Mucosa of stomach (tissue), 1 donor: ENCODE data around the gene MLXIPL.
"Not testable (repeated sequence)": the region's sequence is repeated elsewhere in the genome, so short reads cannot be mapped to it uniquely, and the experiment has no call there.

ENCODE experiments used
- H3K27me3 ChIP-seq: one replicate; pipeline ENCODE4 v1.7.0; 2013; ENCODE audit warnings: mild to moderate bottlenecking, low read length; ENCODE audit not compliant: control insufficient read depth, insufficient read depth
- H3K36me3 ChIP-seq: one replicate; pipeline ENCODE4 v1.7.0; 2013; ENCODE audit warnings: low read length; ENCODE audit not compliant: control insufficient read depth, insufficient read depth
- H3K4me1 ChIP-seq: one replicate; pipeline ENCODE4 v1.7.0; 2013; ENCODE audit warnings: mild to moderate bottlenecking, low read length; ENCODE audit not compliant: control insufficient read depth, insufficient read depth
- H3K4me3 ChIP-seq: one replicate; pipeline ENCODE4 v1.7.0; 2013; ENCODE audit warnings: low read length
- H3K9ac ChIP-seq: one replicate; pipeline ENCODE4 v1.7.0; 2013; ENCODE audit warnings: mild to moderate bottlenecking, low read length, moderate library complexity
- H3K9me3 ChIP-seq: one replicate; pipeline ENCODE4 v1.7.0; 2013; ENCODE audit warnings: mild to moderate bottlenecking, low read length, moderate library complexity; ENCODE audit not compliant: control insufficient read depth
- donor health status: Pancreatic carcinoma.

The MLXIPL gene

DNA sequence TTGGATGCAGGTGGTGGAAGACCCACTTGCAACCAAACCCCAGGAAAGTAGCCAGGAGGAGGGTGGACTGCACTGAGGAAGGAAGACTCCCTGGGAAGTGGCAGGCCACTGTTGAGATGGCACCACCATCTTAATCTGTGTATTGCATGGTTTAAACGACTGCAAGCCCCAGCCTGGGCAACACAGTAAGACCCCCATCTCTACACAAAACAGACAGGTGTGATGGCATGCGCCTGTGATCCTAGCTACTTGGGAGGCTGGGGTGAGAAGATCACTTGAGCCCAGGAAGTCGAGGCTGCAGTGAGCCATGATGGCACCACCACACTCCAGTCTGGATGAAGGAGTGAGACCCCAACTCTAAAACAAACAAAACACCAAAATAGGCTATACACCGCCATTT lies 57.2 kb downstream of the MLXIPL start:
- Histone ChIP-seq H3K27me3 (no peaks in the 10 kb centered on the region), H3K36me3 (peaks cover 5% of the 10 kb centered on the region), H3K4me3 (no peak overlapping the region), H3K9me3 (no peaks in the 10 kb centered on the region), H3K9ac (no peak overlapping the region), H3K4me1 (peaks cover 8% of the 10 kb centered on the region)

DNA sequence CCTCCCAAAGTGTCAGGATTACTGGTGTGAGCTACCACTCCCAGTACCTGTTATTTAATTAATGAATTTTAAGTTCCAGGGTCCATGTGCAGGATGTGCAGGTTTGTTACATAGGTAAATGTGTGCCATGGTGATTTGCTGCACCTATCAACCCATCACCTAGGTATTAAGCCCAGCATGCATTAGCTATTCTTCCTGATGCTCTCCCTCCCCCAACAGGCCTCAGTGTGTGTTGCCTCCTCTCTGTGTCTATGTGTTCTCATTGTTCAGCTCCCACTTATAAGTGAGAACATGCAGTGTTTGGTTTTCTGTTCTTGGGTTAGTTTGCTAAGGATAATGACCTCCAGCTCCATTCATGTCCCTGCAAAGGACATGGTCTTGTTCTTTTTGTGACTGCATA lies 57.9 kb downstream of the MLXIPL start:
- H3K9ac ChIP-seq = peak overlapping the region; percentile 40
- H3K36me3 ChIP-seq, H3K4me3 ChIP-seq, H3K27me3 ChIP-seq, H3K4me1 ChIP-seq, H3K9me3 ChIP-seq: not testable (repeated sequence)

DNA sequence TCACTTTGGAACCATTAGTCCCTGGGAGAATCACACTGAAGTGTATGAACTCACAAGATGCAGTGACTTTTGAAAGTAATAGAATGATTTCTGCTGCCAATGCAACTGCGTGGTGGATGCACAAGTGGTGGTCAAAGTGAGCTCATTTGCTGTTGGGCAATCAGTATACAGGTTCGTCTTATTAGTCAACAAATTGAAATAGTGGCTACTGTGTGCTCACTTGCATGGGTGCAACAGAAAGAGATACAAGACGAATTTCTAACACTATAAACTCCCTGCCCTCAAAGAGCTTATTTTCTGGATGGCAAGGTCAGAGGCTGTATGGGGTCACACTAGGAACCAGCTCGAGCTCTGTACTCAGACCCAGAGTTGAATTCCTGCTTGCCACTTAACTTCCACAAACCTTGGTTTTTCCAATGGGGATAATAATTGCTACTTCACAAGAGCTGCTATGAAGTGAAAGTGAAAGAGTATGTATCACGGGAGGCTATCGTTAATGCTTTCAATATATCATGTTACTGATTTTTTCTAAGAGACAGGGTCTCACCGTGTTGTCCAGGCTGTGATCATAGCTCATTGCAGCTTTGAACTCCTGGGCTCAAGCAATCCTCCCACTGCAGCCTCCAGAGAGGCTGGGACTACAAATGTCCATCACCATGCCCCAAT lies 58.5 kb downstream of the MLXIPL start:
- Histone ChIP-seq H3K4me3 (peak overlapping the region; percentile 22), H3K27me3 (no peaks in the 10 kb centered on the region), H3K9ac (peak overlapping the region; percentile 40), H3K36me3 (peaks cover 2% of the 10 kb centered on the region), H3K9me3 (no peaks in the 10 kb centered on the region), H3K4me1 (peaks cover 8% of the 10 kb centered on the region)

DNA sequence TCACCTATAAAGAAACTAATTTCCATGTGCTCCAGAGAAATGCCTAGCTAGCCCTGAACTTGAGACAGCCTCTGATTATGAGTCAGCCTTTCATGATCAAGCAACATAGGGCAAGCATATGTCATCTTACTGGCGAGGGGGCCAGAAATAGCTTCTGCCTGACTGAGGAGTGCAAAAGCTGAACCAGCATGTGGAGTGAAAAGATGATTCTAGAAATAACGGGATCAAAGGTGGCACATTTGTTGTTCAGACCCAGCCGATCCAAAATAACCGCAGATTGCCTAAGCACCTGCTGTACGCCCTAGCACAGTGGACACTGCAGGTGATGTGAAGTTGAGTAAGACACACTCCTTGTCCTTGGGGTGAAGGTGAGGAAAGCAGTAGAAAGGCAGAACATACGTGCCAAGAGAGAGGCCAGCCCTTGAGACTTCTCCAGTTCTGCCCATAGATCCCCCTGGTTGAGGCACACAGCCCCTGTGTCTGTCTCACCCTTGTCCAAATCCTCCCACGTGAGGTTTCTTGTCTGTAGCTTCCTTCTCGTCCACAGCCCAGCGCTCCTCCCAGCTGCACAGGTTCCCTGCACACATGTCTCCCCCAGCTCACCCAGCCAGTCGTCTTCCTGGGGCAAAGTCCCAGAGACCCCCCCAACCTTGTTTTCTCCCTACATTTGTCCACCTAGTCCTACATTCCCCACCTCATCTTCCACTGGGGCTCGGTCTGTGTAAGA lies 64.0 kb downstream of the MLXIPL start:
- no peaks in the 10 kb centered on the region for H3K27me3 ChIP-seq
- H3K4me1 ChIP-seq = peaks cover 6% of the 10 kb centered on the region
- H3K4me3 ChIP-seq = no peak overlapping the region
- no peaks in the 10 kb centered on the region for H3K9me3 ChIP-seq
- no peak overlapping the region for H3K9ac ChIP-seq
- H3K36me3 ChIP-seq = no peaks in the 10 kb centered on the region

DNA sequence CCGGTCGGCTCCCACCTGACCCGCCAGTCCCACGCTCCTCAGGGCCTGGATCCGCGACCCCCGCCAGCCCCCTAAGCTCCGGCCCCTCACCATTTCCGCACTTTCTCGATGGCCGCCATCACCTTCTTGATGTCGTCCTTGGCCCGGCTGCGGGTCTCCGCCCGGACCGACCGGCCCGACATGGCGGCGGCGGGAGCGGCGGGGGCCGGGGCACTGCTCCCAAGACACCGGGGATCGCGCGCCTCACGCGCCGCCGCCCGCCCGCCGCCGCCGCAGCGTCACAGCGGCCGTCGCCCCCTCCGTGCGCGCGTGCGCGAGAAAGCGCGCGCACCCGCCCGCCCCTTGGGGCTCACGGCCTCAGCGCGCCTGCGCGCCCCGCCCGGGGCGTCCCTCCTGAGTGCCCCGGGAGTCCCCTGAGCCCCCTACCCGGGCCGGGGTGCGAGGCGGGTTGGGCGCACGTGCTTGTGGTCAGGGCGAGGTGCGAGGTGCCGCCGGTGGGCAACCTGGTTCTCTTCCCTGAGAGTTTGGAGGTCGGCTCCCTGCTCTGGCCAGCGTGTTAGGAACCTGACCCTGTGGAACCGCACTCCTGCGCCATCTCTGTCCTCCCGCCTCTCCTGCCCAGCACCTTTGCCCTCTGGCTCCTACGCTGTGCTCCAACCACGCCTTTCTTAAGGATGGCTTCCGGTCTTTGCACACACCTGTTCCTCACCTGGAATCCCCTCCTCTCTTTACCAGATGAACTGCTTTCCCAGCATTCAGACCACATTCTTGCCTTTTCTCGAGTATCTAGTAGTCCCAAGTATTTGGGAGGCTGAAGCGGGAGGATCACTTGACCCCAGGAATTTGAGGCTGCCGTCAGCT lies 66.7 kb downstream of the MLXIPL start, which contains the start of gene BCL7B:
Gene BCL7B, minus strand, starts transcription at position 294 of the 861 bp plus-strand sequence. Its CDS starts 112 bp downstream, at position 182.
- H3K36me3 ChIP-seq = no peaks in the 10 kb centered on the region

DNA sequence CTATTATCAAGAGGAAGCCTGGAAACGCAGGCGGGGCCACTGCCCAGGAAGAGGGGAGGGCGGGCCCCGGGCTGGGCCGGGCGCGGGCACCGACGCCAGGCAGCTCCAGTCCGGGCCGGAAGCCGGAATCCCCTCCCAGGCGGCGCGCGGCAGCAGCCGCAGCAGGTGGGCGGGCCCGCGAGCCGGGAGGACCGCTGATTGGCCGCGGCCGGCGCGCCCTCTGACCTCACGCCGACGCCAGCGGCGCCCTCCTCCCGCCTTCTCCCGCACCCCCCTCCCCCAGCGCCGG lies 67.3 kb downstream of the MLXIPL start:
- H3K9ac ChIP-seq = peak overlapping the region; percentile 91
- no peaks in the 10 kb centered on the region for H3K9me3 ChIP-seq
- peak overlapping the region; percentile 31 for H3K4me3 ChIP-seq
- H3K4me1 ChIP-seq = peaks cover 5% of the 10 kb centered on the region
- peaks cover 3% of the 10 kb centered on the region for H3K36me3 ChIP-seq
- H3K27me3 ChIP-seq = no peaks in the 10 kb centered on the region

More for the DNA sequence above, 66.7 kb downstream of the MLXIPL start, which contains the start of gene BCL7B:
- Histone ChIP-seq H3K27me3 (no peaks in the 10 kb centered on the region), H3K4me3 (peak within 1 kb of the TSS; percentile 44), H3K9me3 (no peaks in the 10 kb centered on the region), H3K4me1 (peaks cover 5% of the 10 kb centered on the region), H3K9ac (peak within 1 kb of the TSS; percentile 91)

DNA sequence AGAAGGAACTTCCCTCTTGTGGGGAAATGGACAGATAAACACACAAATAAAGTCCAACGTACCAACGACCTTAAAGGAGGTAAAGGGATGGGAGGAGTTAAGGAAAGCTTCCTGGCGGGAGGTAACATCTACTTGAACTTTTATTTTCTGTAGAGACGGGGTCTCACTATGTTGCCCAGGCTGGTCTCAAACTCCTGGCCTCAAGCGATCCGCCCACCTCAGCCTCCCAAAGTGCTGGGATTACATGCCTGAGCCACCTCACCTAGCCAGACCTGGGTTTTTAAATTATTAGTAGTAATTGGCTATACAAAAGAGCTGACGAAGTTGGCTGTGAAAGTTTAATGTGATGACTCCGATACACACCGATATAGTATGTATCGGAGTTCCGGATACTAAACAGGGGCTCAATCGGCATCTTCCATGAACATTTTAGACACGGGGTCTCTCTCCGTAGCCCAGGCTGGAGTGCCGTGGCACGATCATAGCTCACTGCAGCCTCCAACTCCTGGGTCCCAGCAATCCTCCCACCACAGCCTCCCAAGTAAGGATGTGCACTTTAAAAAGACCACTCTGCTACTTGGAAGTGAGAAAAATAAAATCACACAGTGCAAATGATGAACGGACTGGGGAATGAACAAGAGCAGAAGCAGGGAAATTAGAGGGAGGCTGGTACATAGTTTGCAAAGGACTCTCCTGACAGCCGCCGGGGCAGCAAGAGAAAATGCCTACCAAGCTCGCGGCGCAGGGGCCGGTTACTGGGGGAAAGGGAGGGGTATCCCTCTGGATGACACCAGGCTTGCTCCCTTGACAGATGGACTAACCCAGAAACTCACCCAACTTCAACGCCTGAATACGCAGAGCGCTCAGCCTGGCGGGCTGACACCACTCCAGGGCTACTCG lies 67.9 kb downstream of the MLXIPL start:
- peak overlapping the region; percentile 91 for H3K9ac ChIP-seq
- peak overlapping the region; percentile 31 for H3K4me3 ChIP-seq
- H3K36me3 ChIP-seq = peaks cover 4% of the 10 kb centered on the region
- H3K4me1 ChIP-seq = peaks cover 5% of the 10 kb centered on the region
- H3K27me3 ChIP-seq = no peaks in the 10 kb centered on the region
- no peaks in the 10 kb centered on the region for H3K9me3 ChIP-seq

DNA sequence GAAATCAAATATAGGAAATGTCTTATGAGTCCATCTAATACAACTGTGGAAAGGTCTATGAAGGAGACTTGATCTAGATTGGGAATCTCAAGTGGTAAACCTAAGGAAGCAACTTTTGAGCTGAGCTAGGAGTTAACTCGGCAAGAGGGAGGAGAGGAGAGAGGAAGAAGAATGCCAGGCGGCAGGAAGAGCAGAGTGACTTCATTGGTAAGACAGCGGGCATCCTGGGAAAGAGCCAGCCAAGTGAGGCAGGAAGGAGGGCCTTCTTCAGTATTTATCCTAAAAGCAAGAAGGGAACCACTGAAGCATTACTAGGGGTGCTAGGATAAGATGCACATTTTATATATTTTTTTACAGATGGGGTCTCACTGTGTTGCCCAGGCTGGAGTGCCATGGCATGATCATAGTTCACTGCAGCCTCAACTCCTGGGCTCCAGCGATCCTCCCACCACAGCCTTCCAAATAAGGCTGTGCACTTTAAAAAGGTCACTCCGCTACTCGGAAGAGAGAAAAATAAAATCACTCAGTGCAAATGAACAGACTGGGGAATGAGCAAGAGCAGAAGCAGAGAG lies 68.8 kb downstream of the MLXIPL start:
- Histone ChIP-seq H3K9ac (peak overlapping the region; percentile 91), H3K4me3 (no peak overlapping the region), H3K36me3 (peaks cover 4% of the 10 kb centered on the region), H3K9me3 (no peaks in the 10 kb centered on the region), H3K27me3 (no peaks in the 10 kb centered on the region), H3K4me1 (peaks cover 5% of the 10 kb centered on the region)

DNA sequence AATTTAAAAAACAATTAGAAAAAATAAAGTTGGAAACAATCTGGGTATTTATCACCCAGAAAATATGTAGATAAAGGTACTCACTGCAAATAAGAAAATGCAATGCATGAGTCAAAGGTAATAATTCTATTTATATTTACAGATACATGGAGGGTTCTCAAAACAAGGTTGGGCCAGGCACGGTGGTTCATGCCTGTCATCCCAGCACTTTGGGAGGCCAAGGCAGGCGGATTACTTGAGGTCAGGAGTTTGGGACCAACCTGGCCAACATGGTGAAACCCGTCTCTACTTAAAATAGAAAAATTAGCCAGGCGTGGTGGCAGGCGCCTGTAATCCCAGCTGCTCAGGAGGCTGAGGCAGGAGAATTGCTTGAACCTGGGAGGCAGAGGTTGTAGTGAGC lies 74.2 kb downstream of the MLXIPL start:
- not testable (repeated sequence) for H3K36me3 ChIP-seq, H3K27me3 ChIP-seq, H3K9me3 ChIP-seq, H3K4me3 ChIP-seq, H3K9ac ChIP-seq, H3K4me1 ChIP-seq

DNA sequence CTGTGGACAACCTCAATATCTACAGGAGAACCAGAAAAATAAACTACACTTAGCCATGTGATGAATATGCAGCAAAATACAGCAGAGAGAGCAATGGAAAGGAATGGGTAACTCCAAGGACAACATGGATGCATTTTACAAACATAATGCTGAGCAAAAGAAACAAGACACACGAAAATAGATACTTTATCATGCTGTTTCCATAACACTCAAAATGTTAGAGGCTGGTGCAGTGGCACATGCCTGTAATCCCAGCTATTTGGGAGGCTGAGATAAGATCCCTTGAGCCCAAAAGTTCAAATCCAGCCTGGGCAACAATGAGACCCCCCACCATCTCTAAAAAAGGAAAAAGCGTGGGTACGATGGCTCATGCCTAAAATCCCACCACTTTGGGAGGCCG lies 75.1 kb downstream of the MLXIPL start:
- no peaks in the 10 kb centered on the region for H3K4me1 ChIP-seq
- no peaks in the 10 kb centered on the region for H3K27me3 ChIP-seq
- H3K36me3 ChIP-seq = peaks cover 4% of the 10 kb centered on the region
- H3K4me3 ChIP-seq = no peak overlapping the region
- no peaks in the 10 kb centered on the region for H3K9me3 ChIP-seq
- no peak overlapping the region for H3K9ac ChIP-seq

DNA sequence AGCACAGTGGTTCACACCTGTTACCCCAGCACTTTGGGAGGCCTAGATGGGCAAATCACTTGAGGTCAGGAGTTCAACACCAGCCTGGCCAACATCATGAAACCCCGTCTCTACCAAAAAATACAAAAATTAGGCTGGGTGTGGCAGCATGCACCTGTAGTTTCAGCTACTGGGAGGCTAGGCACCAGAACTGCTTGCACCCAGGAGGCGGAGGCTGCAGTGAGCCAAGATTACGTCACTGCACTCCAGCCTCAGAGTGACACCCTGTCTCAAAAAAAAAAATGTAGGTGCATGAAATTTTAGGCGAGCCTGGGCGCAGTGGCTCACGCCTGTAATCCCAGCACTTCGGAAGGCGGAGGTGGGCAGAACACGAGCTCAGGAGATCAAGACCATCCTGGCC lies 76.5 kb downstream of the MLXIPL start:
- Histone ChIP-seq H3K36me3 (peaks cover 9% of the 10 kb centered on the region), H3K4me1 (no peaks in the 10 kb centered on the region), H3K27me3 (no peaks in the 10 kb centered on the region), H3K9ac (no peak overlapping the region), H3K4me3 (no peak overlapping the region), H3K9me3 (no peaks in the 10 kb centered on the region)
